HG03196 (cell line): Measurements from ENCODE around the gene CELF2.

Experiments used
- ATAC-seq: cut with Tn5 transposase; IDR thresholded peaks from one replicate; pipeline ENCODE4 v1.9.1; 2021; ENCODE audit not compliant: unreplicated experiment

The CELF2 gene

DNA sequence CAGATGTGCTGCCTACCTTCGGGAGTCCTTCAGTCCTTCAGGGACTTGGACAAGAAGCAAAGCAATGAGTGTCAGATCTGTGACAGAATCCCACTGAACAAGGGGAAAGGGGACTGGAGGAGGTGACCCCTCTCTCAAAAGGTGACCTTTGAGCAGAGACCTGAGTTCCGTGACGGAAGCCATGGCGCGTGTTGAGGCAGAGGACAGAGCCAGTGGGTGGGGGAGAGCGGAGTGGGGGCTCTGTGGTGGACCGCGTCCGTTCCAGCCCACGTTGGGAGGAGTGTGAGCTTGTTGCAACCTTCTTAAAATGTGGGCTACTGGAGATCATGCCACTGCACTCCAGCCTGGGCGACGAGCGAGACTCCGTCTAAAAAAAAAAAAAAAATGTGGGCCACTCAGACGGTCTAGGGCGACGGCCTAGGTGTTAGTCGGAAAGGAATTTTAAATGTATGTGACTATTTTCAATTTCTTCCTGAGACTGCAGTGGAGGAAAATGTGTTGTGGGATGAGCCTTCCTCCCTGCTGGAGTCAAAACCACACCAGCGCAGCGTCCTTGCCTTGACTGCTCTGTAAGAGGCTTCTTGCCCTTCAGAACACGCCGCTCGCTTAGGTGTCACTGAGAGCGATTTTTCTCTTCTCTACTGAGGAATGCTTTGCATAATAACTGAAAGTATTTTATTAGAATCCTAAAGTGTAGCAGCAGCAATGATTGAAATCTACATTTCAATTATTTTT, 272.7 kb downstream of the CELF2 start:
- ATAC-seq: no peak

- ATAC-seq: no peak
Measured at GRCh38 chr10:11292576-11293302, 275.1 kb downstream of the CELF2 start.

- ATAC-seq: no peak
Measured at GRCh38 chr10:11293332-11293731, 275.7 kb downstream of the CELF2 start.

- no peak for ATAC-seq
Measured at GRCh38 chr10:11294831-11295450, 277.3 kb downstream of the CELF2 start.

- ATAC-seq: no peak
Measured at GRCh38 chr10:11295492-11295891, 277.8 kb downstream of the CELF2 start.

GRCh38 chr10:11297136-11297535, 279.5 kb downstream of the CELF2 start:
- ATAC-seq: no peak

DNA sequence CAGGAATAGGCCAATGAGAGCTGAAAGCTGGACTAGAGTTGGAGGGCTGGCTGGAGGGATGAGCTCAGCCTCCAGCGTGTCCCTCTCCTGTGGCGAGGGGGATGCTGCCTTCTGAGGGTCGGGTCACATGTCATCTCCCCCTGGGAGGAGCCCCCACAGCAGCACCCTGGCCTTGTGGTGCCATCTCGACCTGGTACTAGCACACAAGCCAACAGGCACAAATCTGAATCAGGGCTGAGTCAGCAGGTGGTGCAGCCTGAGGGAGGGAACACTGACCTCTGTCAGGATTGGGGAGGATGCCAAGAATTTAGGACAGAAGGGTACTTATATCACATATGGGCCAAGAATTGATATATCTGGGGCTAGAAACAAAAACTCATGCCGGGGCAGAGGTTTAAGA, 280.4 kb downstream of the CELF2 start:
- ATAC-seq: no peak

DNA sequence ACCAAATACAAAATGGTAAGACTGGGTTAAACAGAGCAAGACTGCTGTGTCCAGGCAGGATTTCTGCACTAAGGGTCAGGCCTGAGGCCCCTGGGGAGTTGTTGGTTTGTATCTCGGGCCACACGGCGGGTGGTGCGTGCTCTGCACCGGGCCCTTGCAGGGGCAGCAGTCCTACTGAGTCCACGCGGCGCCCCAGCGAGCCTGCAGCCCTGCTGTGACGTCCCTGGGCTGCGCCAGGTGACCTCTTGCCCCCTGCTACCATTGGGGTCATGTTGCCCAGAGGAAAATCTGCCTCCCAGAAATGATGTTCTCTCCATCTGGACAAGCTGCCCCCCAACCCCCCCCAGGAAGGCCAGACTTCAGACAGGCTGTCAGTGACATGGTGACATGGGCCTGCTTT, 281.5 kb downstream of the CELF2 start:
- no peak for ATAC-seq

- no peak for ATAC-seq
Measured at GRCh38 chr10:11300026-11300425, 282.4 kb downstream of the CELF2 start.

DNA sequence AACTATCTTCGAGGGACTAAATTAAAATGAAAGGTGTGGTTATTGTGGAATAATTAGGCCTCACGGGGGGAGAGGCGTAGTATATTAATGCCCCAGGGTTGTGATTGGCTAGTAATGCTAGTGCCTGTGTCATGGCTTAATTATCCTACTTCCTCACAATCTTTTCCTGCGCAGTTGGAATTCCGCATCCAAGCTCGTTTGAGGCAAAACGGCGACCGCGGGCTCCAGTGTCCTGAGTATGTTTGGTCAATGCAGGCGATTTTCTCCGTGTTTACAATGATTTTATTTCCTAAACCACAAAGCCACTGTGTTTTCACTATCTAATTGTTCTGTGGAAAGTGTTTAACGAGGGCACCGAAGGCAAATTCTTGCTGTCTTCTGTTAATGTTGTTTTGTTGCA, 282.9 kb downstream of the CELF2 start:
- ATAC-seq: no peak

DNA sequence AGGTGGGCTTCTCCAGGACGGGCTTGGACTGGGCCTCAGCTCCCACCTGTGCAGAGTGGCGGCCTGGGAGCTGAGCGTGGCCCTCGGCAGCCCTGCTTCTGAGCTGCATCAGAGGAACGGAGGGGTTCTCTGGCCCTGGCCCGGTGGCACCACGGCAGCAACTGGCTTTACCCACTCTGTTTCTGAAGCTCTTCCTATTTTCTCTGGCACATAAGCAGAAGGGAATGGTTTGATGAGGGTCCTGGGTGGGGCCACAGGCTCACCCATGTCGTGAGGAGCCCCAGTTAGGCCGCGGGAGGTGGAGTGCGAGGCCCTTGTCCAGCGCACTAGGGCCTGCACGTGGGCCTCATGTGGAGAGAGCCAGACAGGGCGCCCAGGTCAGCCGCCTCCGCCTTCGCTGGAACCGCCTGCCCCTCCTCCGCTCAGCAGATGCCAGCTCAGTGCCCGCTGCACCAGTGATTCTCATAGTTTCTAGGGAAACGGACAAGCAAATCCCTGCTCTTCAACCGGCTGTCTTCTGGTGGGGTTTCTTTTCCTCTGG, 284.0 kb downstream of the CELF2 start:
- no peak for ATAC-seq

DNA sequence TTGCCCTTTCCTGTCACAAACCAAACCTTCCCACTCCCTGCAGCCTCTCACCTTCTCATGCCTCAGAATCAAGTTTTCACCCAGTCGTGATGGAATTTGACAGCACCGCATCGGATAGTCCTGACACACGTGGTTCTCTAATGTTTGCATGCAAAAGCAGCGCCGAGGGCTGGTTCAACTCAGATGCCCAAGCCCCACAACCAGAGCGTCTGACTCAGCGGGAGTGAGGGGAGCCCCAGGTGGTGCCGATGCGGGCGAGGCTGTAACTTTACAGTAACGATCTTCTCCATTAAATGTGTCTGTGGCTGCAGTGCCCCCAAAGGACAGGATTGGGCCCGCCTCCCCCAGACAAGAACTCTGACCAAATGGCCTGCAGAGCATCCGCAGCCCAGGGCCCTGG, 284.5 kb downstream of the CELF2 start:
- ATAC-seq: no peak

- ATAC-seq: no peak
Measured at GRCh38 chr10:11303361-11304170, 285.9 kb downstream of the CELF2 start.

GRCh38 chr10:11304906-11305585, 287.4 kb downstream of the CELF2 start:
- no peak for ATAC-seq

DNA sequence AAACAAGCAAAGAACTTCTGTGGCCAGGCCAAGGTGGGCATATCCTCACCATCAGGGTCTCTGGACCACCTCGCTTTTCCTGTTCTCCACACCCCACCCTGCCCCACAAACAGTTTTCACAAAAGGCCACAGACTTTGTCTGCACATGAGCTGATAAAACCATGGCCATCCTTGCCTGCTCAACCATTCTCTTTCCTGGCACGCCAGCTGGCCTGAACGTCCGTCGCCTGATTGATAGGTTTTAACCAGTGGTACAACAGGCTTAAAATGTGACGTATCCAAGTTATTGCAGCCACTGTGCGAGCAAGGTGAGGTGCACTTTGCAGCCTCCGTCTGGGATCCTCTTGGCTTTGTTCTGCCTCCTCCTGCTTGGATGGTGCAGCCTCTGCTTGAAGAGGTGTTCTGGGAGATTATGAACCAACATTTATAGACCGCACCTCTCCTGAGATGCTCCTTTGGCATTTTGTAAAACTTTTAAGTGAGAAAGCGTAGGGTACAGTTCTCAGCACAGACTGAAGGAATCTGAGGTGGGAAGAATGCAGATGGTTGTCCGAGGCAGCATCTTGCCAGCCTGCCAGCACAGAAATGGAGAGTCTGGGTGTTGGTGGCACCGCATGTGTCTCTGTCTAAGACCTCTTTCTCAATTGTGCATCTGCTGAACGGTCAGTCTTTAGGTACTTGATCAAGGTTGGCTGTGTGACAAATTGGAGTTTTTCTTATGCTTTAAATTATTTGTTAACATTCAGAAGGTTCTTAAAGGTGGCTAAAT, 288.3 kb downstream of the CELF2 start:
- ATAC-seq: no peak

DNA sequence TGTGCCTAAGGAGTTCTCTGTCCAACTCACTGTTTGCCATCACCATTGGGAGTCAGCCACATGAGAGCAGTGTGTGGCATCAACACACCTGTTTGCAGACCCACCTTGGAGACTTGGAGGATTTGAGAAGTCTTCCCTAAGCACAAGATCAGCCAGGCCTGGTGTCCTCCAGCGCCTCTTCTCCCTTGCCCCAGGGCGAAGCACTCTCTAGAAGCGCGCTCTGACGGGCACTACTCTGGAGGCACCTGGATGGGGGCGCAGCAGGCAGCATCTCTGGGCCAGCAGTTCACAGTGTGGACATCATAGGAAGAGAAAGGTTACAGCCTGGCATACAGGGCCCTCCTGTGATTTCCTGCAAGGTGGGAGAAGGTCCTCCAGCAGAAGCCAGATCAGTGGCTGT, 289.3 kb downstream of the CELF2 start:
- ATAC-seq: no peak

DNA sequence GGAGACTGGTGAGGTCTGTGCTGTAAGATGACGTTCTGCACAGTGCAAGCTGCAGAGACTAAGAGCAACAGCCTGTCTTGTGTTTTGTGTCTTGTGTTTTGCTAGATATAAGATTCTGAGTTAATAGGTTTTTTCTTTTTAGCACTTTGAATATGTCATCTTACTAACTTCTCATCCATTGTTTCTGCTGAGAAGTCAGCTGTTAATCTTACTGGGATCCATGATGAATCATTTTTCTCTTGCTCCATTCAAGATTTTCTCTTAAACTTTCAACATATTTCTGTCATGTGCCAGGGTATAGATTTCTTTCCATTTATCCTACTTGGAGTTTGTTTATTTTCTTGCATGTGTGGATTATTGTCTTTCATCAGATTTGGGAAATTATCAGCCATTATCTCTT, 290.3 kb downstream of the CELF2 start:
- no peak for ATAC-seq

DNA sequence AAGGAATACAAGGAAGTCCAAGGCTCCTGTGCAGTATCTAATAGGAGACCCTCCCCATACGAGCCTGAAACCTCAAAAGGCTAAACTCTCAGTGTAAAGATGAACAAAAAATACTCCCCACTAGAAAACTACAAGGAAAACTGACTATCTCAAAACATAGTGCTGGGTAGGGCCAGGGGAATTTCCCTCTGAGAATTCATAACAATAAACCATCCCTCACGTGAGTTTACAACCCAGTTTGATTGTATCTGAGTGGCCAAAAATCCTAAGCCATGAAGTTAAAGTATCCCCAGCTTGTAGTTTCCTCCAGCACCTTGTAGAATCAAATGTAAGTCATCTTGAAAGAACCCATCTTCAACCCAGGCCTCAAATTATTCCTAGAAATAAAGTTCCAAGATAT, 293.4 kb downstream of the CELF2 start:
- no peak for ATAC-seq

DNA sequence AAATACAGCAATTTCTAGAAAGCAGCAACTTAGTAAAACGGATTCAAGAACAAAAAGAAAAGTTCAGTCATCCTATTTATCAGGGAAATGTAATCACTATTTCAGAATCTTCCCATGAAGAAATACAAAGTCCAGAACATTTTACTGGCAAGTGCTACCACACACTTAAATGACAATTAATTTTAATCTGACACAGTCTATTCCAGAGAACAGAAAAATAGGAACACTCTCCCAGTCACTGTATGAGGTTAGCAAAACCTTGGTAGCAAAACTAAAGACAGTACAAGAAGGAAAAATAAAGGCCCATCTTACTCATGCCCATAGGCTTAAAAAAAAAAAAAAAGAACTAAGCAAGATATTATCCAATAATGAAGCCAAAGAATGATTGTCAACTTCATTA, 295.8 kb downstream of the CELF2 start:
- ATAC-seq: no peak
